Central memory CD8-positive, alpha-beta T cell (primary cell): ENCODE measurements around the gene ADGRB3.

Source experiments
- ATAC-seq: fragments of 150-1000 bp; cut with Tn5 transposase; replicated peaks from 2 replicates; pipeline ENCODE4 v1.10.0; 2022; ENCODE audit warnings: mild to moderate bottlenecking, moderate FRiP score, moderate number of reproducible peaks; ENCODE audit not compliant: poor library complexity, severe bottlenecking; ENCODE audit errors: extremely low read depth
- DNase-seq, 2 donors: peaks; one replicate each; pipeline ENCODE4 v3.0.0; 2021; ENCODE audit warnings: low spot score in 2 of 2
- H3K27ac Mint-ChIP-seq: one replicate; pipeline ENCODE4 v1.8.0; 2022; ENCODE audit warnings: low read depth, mild to moderate bottlenecking, moderate library complexity, mixed read lengths
- H3K27me3 Mint-ChIP-seq: one replicate; pipeline ENCODE4 v1.8.0; 2022; ENCODE audit warnings: mixed read lengths
- H3K36me3 Mint-ChIP-seq: one replicate; pipeline ENCODE4 v1.8.0; 2022; ENCODE audit warnings: mild to moderate bottlenecking, moderate library complexity, mixed read lengths; ENCODE audit not compliant: insufficient read depth
- H3K4me1 Mint-ChIP-seq: one replicate; pipeline ENCODE4 v1.8.0; 2022; ENCODE audit warnings: mixed read lengths
- H3K4me3 Mint-ChIP-seq: one replicate; pipeline ENCODE4 v1.8.0; 2022; ENCODE audit warnings: mild to moderate bottlenecking, moderate library complexity, mixed read lengths
- H3K9me3 Mint-ChIP-seq: one replicate; pipeline ENCODE4 v1.8.0; 2022; ENCODE audit warnings: mixed read lengths

ADGRB3 gene

DNA sequence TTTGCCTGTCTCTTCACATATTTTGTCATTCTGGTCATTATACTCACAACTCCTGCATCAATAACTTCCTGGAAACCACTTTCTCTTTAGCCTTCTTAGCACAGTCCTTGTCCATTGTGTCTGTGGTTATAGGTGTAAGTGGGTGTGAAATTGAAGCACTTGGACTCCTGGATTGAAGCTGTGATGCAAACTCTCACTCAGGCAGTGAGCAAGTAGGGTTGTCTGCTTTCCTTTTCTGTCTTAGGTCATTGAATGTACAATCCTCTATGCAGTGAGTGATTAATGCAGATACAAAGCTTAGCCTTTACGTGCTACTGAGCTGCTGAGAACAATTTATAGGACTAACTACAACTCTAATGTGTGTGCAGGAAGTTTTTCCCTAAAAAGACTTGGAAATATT is 54.8 kb downstream of the ADGRB3 start:
- Mint-ChIP-seq H3K27me3 (no peaks in the 10 kb centered on the region), H3K4me3 (no peak overlapping the region), H3K36me3 (peaks cover 2% of the 10 kb centered on the region), H3K27ac (no peak overlapping the region), H3K9me3 (peaks cover 5% of the 10 kb centered on the region), H3K4me1 (no peaks in the 10 kb centered on the region)
- DNase-seq, result no peak
- no peak for ATAC-seq

DNA sequence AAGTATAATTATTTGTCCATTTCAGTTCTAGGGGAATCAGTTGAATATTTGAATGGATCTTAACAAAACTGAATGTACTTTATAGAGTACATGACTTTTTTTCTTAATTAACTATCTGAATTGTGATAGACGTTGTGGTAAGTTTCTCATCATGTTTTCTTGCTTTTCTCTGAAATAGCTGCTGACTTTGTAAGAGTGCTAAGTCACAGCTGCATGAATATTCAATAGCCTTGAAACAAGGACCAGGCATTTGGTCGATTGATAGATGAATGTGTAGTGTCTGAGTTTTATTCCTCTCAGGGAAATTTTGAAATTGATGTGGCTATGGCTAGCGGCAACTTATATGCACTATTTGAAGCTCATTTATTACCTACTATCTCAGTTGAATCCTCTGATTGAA is 56.0 kb downstream of the ADGRB3 start:
- ATAC-seq (no peak), DNase-seq (no peak)
- no peak overlapping the region for H3K27ac Mint-ChIP-seq
- peaks cover 2% of the 10 kb centered on the region for H3K36me3 Mint-ChIP-seq
- H3K9me3 Mint-ChIP-seq, result peaks cover 5% of the 10 kb centered on the region
- H3K27me3 Mint-ChIP-seq, result no peaks in the 10 kb centered on the region
- no peak overlapping the region for H3K4me3 Mint-ChIP-seq
- no peaks in the 10 kb centered on the region for H3K4me1 Mint-ChIP-seq

DNA sequence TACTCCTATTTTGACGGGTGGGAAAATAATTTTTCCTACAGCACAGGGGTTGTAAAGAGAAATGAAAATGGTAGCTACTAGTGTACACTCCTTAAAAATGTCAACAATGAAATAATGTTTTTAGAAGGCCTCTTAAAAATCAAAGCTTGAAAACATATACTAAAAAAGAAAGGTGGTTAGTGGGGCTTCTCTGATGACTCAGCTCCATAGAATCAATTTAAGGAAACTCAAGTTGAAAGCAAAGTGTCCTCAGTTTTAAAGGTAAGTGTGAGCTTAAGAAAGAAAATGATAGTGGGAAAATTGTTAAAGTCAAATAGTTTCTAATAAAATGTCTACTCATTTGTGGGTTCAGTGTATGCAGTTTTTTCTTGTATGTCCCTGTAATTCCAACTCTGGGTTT is 58.2 kb downstream of the ADGRB3 start:
- ATAC-seq (no peak), DNase-seq (no peak)
- H3K27ac Mint-ChIP-seq, result no peak overlapping the region
- no peaks in the 10 kb centered on the region for H3K27me3 Mint-ChIP-seq
- peaks cover 2% of the 10 kb centered on the region for H3K36me3 Mint-ChIP-seq
- no peaks in the 10 kb centered on the region for H3K4me1 Mint-ChIP-seq
- H3K9me3 Mint-ChIP-seq, result peaks cover 5% of the 10 kb centered on the region
- no peak overlapping the region for H3K4me3 Mint-ChIP-seq

DNA sequence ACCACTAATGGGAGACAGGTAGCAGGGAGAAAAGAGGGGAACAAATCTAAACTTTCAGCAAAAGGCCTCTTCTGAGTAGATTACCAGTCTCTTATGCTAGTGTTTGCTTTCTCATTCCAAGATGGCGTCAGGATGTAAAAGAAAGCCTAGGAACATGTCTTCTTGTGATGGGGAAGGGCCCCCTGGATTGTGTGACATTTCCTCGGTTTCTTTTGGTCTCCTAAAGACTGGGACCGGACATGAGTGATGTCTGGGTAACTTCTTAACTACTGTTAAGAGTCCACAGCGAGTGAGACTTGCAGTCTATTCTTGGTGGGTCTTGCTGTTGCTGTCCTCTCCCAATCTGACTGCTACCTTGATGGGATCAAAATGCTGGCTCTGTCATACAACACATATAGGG is 60.3 kb downstream of the ADGRB3 start:
- peaks cover 11% of the 10 kb centered on the region for H3K9me3 Mint-ChIP-seq
- H3K4me3 Mint-ChIP-seq, result no peak overlapping the region
- DNase-seq (no peak), ATAC-seq (no peak)
- H3K36me3 Mint-ChIP-seq, result peaks cover 2% of the 10 kb centered on the region
- H3K27ac Mint-ChIP-seq, result no peak overlapping the region
- no peaks in the 10 kb centered on the region for H3K27me3 Mint-ChIP-seq
- H3K4me1 Mint-ChIP-seq, result no peaks in the 10 kb centered on the region

DNA sequence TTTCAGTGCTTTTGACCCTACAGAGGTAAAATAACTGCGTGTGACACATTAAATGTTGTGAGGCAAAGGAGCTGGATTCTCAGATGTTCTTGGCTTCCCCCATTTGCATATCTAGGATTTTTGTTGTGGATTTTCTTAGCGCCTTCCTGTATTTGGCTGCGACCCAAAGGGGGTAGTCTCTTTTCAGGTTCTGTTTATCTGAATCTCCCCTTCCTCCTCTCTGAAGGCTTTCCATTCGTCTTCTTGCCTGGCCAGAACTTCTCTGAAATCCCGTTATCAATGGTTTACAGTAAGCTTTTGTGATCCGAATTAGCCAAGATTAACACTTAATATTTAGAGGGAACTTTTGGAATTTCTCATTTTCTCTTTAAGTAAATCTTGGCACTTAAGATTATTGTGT is 60.8 kb downstream of the ADGRB3 start:
- no peak for ATAC-seq
- peaks cover 11% of the 10 kb centered on the region for H3K9me3 Mint-ChIP-seq
- no peak overlapping the region for H3K4me3 Mint-ChIP-seq
- no peaks in the 10 kb centered on the region for H3K4me1 Mint-ChIP-seq
- DNase-seq, result no peak
- no peak overlapping the region for H3K27ac Mint-ChIP-seq
- no peaks in the 10 kb centered on the region for H3K27me3 Mint-ChIP-seq
- H3K36me3 Mint-ChIP-seq, result peaks cover 2% of the 10 kb centered on the region

DNA sequence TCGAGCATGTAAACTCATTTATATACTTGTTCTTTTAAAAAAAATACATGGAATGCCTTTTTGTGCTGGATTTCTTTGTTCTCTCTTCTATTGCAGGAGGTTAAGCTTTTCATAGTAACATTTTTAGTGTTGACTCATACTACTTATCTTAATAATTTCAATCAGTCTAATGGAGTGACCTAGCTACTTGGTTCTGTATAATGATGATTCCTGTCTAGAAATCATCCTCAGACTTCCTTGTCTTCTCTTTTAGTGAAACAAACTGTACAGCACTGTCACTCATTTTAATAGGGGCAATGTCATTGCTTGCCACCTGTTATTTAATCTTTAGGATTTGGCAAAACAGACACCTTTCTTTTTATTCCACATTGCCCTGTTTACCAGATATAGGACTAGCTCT is 62.3 kb downstream of the ADGRB3 start:
- ATAC-seq (no peak), DNase-seq (no peak)
- peaks cover 17% of the 10 kb centered on the region for H3K9me3 Mint-ChIP-seq
- H3K4me1 Mint-ChIP-seq, result no peaks in the 10 kb centered on the region
- H3K27ac Mint-ChIP-seq, result no peak overlapping the region
- H3K36me3 Mint-ChIP-seq, result peaks cover 3% of the 10 kb centered on the region
- no peaks in the 10 kb centered on the region for H3K27me3 Mint-ChIP-seq
- H3K4me3 Mint-ChIP-seq, result no peak overlapping the region

DNA sequence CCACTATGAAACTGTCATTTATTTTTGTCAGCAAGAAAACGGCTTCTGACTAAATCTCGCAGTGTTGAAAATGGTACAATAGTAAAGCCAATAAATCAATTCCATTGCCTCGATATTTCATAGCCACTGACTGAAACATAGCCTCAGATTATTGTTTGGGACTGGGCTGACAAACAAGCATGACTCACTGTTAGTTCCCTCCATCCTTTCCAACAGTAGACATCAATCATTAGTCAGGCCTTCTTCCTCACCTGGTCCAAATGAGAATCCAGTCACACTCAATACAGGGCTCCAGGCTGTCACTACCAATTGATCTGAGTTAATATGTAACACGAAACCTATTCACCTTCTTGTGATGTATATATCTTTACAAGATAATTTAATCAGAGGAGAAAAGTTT is 66.1 kb downstream of the ADGRB3 start:
- no peaks in the 10 kb centered on the region for H3K27me3 Mint-ChIP-seq
- H3K4me1 Mint-ChIP-seq, result no peaks in the 10 kb centered on the region
- H3K36me3 Mint-ChIP-seq, result peaks cover 1% of the 10 kb centered on the region
- ATAC-seq (no peak), DNase-seq (no peak)
- H3K27ac Mint-ChIP-seq, result no peak overlapping the region
- H3K4me3 Mint-ChIP-seq, result no peak overlapping the region
- peaks cover 20% of the 10 kb centered on the region for H3K9me3 Mint-ChIP-seq

DNA sequence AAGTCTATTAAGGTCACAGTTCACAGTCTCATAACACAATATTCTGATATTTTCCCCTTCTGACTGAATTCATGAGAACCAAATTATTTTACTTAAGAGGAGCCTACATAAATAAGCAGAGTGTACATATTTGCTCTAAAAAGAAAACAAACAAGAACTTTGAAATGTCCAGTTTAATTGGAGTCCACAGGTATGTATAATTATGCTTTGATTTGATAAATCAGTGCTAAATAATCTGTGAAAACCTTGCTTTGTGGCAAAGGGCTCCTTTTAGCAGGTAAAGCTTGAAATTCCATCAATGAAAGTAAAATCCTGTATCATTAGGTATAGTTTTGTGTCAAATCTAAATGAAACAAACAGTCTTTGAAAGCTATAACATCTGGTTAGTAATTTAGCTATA is 69.4 kb downstream of the ADGRB3 start:
- DNase-seq (no peak), ATAC-seq (no peak)
- Mint-ChIP-seq H3K4me1 (no peaks in the 10 kb centered on the region), H3K4me3 (no peak overlapping the region), H3K27me3 (no peaks in the 10 kb centered on the region), H3K27ac (no peak overlapping the region), H3K36me3 (peaks cover 1% of the 10 kb centered on the region), H3K9me3 (peaks cover 20% of the 10 kb centered on the region)

DNA sequence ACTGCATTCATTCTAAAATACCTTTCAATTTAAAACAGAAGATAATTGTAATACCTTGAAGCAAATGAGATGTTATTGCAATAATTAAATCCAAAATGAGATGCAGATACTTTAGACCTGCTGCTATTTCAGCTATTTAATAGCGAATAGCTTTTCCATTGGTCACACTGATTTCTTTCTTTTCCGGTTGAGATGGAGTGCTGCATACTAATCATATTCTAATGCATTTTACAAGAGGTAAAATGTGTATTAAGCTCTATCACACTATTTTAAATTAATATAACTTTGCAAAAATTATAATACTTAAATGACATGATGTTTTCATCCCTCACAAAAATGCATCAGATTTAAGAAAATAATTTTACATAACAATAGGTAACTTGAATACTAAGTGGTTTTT is 74.0 kb downstream of the ADGRB3 start:
- no peak overlapping the region for H3K4me3 Mint-ChIP-seq
- no peaks in the 10 kb centered on the region for H3K36me3 Mint-ChIP-seq
- DNase-seq, result no peak
- no peaks in the 10 kb centered on the region for H3K27me3 Mint-ChIP-seq
- peaks cover 15% of the 10 kb centered on the region for H3K9me3 Mint-ChIP-seq
- H3K4me1 Mint-ChIP-seq, result no peaks in the 10 kb centered on the region
- H3K27ac Mint-ChIP-seq, result no peak overlapping the region
- ATAC-seq, result no peak

DNA sequence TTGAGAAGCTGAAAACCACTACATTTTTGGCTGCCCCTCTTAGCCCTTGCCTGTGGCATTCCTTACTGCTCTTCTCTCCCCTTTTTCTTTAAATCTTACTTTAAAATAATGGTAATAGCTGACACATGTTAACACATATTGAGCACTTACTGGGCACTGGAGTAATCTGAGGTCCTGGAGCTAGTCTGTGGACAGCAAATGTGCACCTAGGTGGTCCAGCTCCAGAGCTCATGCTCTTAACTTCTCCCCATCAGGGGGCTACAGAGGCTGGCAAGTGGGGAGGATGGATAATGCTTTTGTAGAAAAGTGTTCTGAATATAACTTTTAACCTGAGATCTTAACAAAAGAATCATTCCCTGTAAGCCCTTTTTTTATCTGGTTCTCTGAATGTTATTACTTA is 74.8 kb downstream of the ADGRB3 start:
- ATAC-seq (no peak), DNase-seq (no peak)
- Mint-ChIP-seq H3K4me3 (no peak overlapping the region), H3K4me1 (no peaks in the 10 kb centered on the region), H3K9me3 (peaks cover 15% of the 10 kb centered on the region), H3K36me3 (no peaks in the 10 kb centered on the region), H3K27ac (no peak overlapping the region), H3K27me3 (no peaks in the 10 kb centered on the region)

DNA sequence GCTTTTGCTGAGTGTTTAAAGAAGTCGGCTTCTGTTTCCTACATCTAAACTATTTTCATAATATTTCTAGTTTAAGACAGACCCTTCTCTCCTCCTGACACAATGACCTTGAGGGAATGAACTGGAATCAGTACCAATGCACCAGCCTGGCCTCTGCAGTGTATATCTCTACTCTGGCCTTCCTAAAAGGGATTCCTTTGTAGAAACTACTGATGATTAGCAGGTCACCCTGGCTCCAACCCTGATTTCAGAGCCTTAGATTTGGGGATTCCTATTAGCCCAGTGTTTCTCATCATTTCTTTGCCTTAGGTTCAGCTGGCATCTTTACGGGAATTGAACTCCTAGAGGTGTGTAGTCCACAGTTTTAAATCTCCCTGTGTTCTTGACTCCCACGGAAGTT is 75.4 kb downstream of the ADGRB3 start:
- H3K9me3 Mint-ChIP-seq, result peaks cover 11% of the 10 kb centered on the region
- no peaks in the 10 kb centered on the region for H3K27me3 Mint-ChIP-seq
- no peak for ATAC-seq
- no peak for DNase-seq
- H3K36me3 Mint-ChIP-seq, result no peaks in the 10 kb centered on the region
- no peaks in the 10 kb centered on the region for H3K4me1 Mint-ChIP-seq
- no peak overlapping the region for H3K4me3 Mint-ChIP-seq
- no peak overlapping the region for H3K27ac Mint-ChIP-seq

DNA sequence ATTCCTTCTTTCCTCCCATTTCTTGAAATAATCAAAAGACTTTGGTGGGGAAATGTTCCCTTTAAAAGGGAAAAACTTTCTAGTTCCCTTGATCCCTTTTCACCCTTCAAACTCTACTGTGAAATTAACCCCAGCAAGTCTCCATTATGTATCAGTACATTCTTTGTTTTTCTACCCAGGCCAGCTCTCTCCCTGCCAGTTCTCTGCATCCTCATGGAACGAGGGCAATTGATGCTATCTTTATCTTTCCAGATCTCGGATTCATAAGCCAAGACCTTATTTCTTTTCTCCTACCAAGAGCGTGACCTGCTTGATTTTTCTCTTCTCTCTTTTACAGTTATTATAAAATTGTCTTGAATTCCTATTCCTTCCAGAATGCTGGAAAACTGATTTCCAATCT is 75.8 kb downstream of the ADGRB3 start:
- no peak overlapping the region for H3K27ac Mint-ChIP-seq
- H3K4me3 Mint-ChIP-seq, result no peak overlapping the region
- no peaks in the 10 kb centered on the region for H3K36me3 Mint-ChIP-seq
- ATAC-seq, result no peak
- H3K4me1 Mint-ChIP-seq, result no peaks in the 10 kb centered on the region
- DNase-seq, result no peak
- H3K27me3 Mint-ChIP-seq, result no peaks in the 10 kb centered on the region
- H3K9me3 Mint-ChIP-seq, result peaks cover 6% of the 10 kb centered on the region

DNA sequence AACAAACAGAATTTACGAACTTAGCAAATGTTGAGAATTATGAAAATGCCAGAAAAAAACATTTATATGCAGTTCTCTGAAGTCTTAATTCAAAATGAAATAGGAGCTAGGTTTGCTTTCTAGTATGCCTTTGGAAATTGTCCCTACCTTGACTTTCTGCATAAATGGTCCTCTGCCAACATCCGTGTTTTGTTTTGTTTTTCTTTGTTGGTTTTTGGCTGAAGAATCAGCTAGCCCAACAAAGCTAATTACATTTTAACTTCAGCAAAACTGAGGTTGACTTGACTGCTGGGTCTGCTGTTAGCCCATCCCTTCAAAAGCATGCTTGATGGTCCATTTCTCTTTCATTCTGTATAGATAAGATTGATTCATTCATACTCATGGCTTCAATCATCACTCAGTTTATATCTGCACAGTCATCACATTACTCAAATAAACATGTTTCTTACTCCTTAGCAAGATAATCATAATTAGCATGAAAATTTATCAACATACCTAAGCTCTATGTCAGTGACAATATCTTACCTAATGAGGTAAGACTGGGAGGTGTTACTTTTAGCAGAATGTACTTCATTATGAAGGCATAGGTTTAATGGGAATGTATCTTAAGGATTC is 76.4 kb downstream of the ADGRB3 start:
- no peak overlapping the region for H3K4me3 Mint-ChIP-seq
- peaks cover 6% of the 10 kb centered on the region for H3K9me3 Mint-ChIP-seq
- no peak overlapping the region for H3K27ac Mint-ChIP-seq
- ATAC-seq (no peak), DNase-seq (no peak)
- no peaks in the 10 kb centered on the region for H3K36me3 Mint-ChIP-seq
- H3K4me1 Mint-ChIP-seq, result no peaks in the 10 kb centered on the region
- H3K27me3 Mint-ChIP-seq, result no peaks in the 10 kb centered on the region

DNA sequence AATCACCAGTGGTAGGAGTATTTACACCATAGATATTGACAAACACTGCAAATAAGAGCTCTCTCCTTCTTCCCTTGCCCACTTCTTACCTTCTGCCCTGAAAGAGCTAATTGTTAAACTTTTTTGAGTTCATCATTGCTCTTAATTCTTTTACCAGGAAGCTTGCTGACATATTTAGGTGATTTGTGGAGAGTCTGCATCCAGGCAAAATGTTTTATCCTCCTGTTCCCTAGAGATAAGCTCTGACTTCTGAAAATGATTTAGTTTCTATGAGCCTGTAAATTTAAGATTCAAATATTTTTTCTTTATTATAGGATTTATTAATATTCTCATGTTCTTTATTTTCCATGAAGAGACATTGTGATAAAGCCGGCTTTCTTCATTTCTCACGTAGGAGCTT is 81.5 kb downstream of the ADGRB3 start:
- Mint-ChIP-seq H3K36me3 (no peaks in the 10 kb centered on the region), H3K27ac (no peak overlapping the region), H3K4me1 (no peaks in the 10 kb centered on the region), H3K4me3 (no peak overlapping the region), H3K9me3 (peaks cover 9% of the 10 kb centered on the region), H3K27me3 (no peaks in the 10 kb centered on the region)
- ATAC-seq (no peak), DNase-seq (no peak)
